GM03348 (cell line): ENCODE measurements around the gene SDHB.

Experiments used
- DNase-seq: peaks from one replicate; pipeline ENCODE4 v3.0.0; 2012; ENCODE audit warnings: low spot score

The SDHB gene

GRCh38 chr1:17045634-17046333, 8.0 kb downstream of the SDHB start:
- peak; percentile 67 for DNase-seq

GRCh38 chr1:17045150-17045549, 8.7 kb downstream of the SDHB start:
- no peak for DNase-seq

- no peak for DNase-seq
Measured at GRCh38 chr1:17043676-17044075, 10.2 kb downstream of the SDHB start.

GRCh38 chr1:17040135-17040534, 13.7 kb downstream of the SDHB start:
- no peak for DNase-seq

- DNase-seq = no peak
Measured at GRCh38 chr1:17039522-17039921, 14.3 kb downstream of the SDHB start.

- DNase-seq = no peak
Measured at GRCh38 chr1:17033481-17033880, 20.4 kb downstream of the SDHB start.

- DNase-seq = peak; percentile 20
Measured at GRCh38 chr1:17032741-17033140, 21.1 kb downstream of the SDHB start.

GRCh38 chr1:17031436-17031835, 22.4 kb downstream of the SDHB start:
- DNase-seq = no peak

GRCh38 chr1:17030206-17030605, 23.6 kb downstream of the SDHB start:
- DNase-seq = no peak

GRCh38 chr1:17028662-17029188, 25.1 kb downstream of the SDHB start:
- DNase-seq = no peak

GRCh38 chr1:17027900-17028299, 25.9 kb downstream of the SDHB start:
- DNase-seq = no peak

- DNase-seq = peak; percentile 68
Measured at GRCh38 chr1:17027403-17027802, 26.4 kb downstream of the SDHB start.

- DNase-seq = no peak
Measured at GRCh38 chr1:17024721-17025120, 29.1 kb downstream of the SDHB start.

- no peak for DNase-seq
Measured at GRCh38 chr1:17023573-17023972, 30.3 kb downstream of the SDHB start.

- no peak for DNase-seq
Measured at GRCh38 chr1:17023102-17023501, 30.7 kb downstream of the SDHB start.

GRCh38 chr1:17021896-17022295, 31.9 kb downstream of the SDHB start:
- no peak for DNase-seq

- no peak for DNase-seq
Measured at GRCh38 chr1:17020502-17020901, 33.3 kb downstream of the SDHB start.

- DNase-seq = no peak
Measured at GRCh38 chr1:17018849-17019248, 35.0 kb downstream of the SDHB start.

- DNase-seq = no peak
Measured at GRCh38 chr1:17017435-17017834, 36.4 kb downstream of the SDHB start.

GRCh38 chr1:17016317-17016661, 37.5 kb downstream of the SDHB start:
- DNase-seq = peak; percentile 16

- no peak for DNase-seq
Measured at GRCh38 chr1:17014671-17015567, 38.9 kb downstream of the SDHB start.

- no peak for DNase-seq
Measured at GRCh38 chr1:17013491-17014320, 40.1 kb downstream of the SDHB start.
